ENCODE data around the gene EIF4ENIF1. TPM values are rescaled to one million over a fixed set of nuclear protein-coding genes. Genes with fewer than 3 reads are reported as not detected.

The EIF4ENIF1 gene
- total and polyA plus RNA-seq, 9 of the 15 experiments (the other 6 are each of a cell fraction or from before 2014, with no cell fraction given), result 2.5 to 24.9 (median 15.8) TPM

DNA sequence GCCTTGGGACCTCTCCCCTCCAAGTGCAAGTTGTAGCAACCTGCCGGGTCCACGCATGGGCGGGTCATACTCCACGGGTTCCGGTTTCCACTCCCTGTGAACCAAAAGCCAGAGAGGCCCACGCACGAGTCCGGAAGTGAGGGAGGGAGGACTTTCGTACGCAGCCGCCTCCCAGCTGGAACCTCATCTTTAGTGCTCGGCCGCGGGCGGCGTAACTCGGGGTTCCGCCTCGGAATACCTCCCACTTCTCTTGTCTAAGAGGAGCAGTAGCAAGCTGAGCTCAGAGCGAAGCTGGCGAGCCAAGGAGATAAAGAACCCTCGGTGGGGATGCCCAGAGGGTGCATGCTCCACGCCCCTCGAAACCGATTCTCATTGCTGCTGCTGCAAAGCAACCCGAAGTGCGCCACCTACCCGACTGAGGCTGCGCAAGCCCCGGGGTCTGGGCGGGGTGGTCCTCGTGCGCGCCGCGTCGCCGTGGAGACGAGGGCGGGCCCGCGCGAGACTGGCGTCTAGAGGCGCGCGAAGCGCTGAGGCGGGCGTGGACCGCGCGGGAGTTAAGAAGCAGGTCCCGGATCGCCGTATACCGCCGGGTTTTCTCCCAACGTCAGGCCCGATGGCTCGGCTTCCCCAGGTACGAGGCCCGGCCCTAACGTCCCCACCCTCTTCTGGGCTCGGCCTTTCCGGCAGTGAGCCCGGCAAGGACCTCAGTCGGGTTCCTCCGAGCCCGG, 6.5 kb upstream of the EIF4ENIF1 start, which contains the start of gene SFI1 (continued):
- TF ChIP-seq, protein P1, sequence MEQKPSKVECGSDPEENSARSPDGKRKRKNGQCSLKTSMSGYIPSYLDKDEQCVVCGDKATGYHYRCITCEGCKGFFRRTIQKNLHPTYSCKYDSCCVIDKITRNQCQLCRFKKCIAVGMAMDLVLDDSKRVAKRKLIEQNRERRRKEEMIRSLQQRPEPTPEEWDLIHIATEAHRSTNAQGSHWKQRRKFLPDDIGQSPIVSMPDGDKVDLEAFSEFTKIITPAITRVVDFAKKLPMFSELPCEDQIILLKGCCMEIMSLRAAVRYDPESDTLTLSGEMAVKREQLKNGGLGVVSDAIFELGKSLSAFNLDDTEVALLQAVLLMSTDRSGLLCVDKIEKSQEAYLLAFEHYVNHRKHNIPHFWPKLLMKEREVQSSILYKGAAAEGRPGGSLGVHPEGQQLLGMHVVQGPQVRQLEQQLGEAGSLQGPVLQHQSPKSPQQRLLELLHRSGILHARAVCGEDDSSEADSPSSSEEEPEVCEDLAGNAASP (IDR thresholded peaks at IDR 0.05), result no peak
- TF ChIP-seq ZNF143 (CRISPR knock-in tag; IDR thresholded peaks at IDR 0.05) (no peak), ZFP1 (CRISPR knock-in tag; IDR thresholded peaks at IDR 0.05) (no peak), POLR2G (IDR thresholded peaks at IDR 0.05; ENCODE audit: low read depth, low read length) (peak; percentile 84), TFAM (CRISPR knock-in tag; conservative IDR thresholded peaks at IDR 0.05) (no peak), ZNF212 (CRISPR knock-in tag; IDR thresholded peaks at IDR 0.05) (no peak), POLR2A (conservative IDR thresholded peaks at IDR 0.05) (peak; percentile 61), ATF1 (CRISPR knock-in tag; IDR thresholded peaks at IDR 0.05) (no peak), ATF1 (tag; IDR thresholded peaks at IDR 0.05) (peak; percentile 54), TCF3 (CRISPR knock-in tag; IDR thresholded peaks at IDR 0.05) (no peak), ZNF263 (CRISPR knock-in tag; IDR thresholded peaks at IDR 0.05; ENCODE audit: borderline replicate concordance) (no peak; the same call in 1 of the 2 replicates), RBM25 (IDR thresholded peaks at IDR 0.05; ENCODE audit: low read depth, low read length, severe bottlenecking) (peak; percentile 38), GABPB2 (CRISPR knock-in tag; conservative IDR thresholded peaks at IDR 0.05) (no peak)
- TF ChIP-seq, protein P2, sequence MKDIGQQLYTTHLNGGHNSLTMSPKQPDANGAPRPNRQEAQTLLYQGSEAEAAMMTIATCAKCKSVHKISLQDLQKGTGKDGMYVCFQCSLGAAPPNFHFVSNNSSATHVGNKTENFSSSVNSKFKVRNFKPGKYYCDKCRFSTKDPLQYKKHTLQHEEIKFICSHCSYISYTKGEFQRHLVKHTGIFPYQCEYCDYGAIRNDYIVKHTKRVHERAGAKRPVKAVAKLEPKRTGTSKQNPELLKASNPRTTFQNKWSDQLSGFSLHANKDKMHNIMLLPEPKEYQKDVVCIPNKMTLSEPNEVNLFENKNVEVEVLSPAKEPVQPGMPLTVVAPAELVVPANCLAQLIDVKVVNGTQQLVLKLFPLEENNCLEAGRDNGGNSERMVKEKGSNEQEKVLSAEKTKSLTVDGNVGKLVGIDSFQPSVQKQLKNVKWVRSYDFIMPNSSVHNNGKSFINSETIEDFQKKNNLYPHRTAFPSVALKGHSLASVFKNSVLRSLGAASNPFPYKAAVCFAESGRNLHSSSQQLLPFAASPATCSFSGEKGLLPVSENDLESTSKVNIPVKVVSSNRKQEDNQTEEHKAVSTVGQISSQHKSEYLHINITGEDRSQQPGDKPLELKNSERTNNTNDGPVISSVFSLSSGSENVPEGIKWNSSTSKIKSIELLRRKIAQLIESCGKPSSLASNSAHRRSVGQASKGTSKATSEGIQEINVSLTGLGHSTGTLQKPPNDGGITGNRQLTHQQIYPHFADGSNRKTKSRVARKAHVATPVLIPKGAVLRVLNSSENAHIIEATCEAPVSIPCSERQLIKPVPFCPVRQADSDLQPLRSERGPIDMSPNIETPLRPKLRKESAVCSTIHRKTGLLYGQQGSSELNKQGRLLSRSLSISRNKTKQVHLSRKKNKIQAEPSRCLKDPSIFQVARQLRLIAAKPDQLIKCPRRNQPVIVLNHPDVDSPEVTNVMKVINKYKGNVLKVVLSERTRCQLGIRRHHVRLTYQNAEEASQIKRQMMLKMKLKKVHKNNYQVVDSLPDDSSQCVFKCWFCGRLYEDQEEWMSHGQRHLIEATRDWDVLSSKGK (CRISPR knock-in tag; IDR thresholded peaks at IDR 0.05), result no peak
- TF ChIP-seq, protein P3, sequence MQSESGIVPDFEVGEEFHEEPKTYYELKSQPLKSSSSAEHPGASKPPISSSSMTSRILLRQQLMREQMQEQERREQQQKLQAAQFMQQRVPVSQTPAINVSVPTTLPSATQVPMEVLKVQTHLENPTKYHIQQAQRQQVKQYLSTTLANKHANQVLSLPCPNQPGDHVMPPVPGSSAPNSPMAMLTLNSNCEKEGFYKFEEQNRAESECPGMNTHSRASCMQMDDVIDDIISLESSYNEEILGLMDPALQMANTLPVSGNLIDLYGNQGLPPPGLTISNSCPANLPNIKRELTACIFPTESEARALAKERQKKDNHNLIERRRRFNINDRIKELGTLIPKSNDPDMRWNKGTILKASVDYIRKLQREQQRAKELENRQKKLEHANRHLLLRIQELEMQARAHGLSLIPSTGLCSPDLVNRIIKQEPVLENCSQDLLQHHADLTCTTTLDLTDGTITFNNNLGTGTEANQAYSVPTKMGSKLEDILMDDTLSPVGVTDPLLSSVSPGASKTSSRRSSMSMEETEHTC (IDR thresholded peaks at IDR 0.05), result no peak
- TF ChIP-seq, protein P4, sequence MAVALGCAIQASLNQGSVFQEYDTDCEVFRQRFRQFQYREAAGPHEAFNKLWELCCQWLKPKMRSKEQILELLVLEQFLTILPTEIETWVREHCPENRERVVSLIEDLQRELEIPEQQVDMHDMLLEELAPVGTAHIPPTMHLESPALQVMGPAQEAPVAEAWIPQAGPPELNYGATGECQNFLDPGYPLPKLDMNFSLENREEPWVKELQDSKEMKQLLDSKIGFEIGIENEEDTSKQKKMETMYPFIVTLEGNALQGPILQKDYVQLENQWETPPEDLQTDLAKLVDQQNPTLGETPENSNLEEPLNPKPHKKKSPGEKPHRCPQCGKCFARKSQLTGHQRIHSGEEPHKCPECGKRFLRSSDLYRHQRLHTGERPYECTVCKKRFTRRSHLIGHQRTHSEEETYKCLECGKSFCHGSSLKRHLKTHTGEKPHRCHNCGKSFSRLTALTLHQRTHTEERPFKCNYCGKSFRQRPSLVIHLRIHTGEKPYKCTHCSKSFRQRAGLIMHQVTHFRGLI (CRISPR knock-in tag; IDR thresholded peaks at IDR 0.05), result no peak
- TF ChIP-seq, protein P5, sequence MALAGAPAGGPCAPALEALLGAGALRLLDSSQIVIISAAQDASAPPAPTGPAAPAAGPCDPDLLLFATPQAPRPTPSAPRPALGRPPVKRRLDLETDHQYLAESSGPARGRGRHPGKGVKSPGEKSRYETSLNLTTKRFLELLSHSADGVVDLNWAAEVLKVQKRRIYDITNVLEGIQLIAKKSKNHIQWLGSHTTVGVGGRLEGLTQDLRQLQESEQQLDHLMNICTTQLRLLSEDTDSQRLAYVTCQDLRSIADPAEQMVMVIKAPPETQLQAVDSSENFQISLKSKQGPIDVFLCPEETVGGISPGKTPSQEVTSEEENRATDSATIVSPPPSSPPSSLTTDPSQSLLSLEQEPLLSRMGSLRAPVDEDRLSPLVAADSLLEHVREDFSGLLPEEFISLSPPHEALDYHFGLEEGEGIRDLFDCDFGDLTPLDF (CRISPR knock-in tag; IDR thresholded peaks at IDR 0.05), result peak; percentile 68; the same call in 1 of the 2 replicates
- TF ChIP-seq, protein P6, sequence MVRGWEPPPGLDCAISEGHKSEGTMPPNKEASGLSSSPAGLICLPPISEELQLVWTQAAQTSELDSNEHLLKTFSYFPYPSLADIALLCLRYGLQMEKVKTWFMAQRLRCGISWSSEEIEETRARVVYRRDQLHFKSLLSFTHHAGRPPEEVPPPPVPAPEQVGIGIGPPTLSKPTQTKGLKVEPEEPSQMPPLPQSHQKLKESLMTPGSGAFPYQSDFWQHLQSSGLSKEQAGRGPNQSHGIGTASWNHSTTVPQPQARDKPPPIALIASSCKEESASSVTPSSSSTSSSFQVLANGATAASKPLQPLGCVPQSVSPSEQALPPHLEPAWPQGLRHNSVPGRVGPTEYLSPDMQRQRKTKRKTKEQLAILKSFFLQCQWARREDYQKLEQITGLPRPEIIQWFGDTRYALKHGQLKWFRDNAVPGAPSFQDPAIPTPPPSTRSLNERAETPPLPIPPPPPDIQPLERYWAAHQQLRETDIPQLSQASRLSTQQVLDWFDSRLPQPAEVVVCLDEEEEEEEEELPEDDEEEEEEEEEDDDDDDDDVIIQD (CRISPR knock-in tag; IDR thresholded peaks at IDR 0.05), result no peak
